GM08714 (cell line): Measurements from ENCODE around the gene GPRC5C.
"Not testable (repeated sequence)": the region's sequence is repeated elsewhere in the genome, so short reads cannot be mapped to it uniquely, and the experiment has no call there.

Experiments used
- H3K4me3 ChIP-seq: fragments of 200-500 bp; sonication (Bioruptor generic); 2 replicates; pipeline ENCODE4 v1.5.1; 2014; ENCODE audit warnings: mild to moderate bottlenecking, low read length, inconsistent platforms
- ZNF274 ChIP-seq: IDR thresholded peaks from 2 replicates; pipeline ENCODE4 v1.6.1; 2012; ENCODE audit warnings: mild to moderate bottlenecking, low read depth, low read length

The GPRC5C gene

DNA sequence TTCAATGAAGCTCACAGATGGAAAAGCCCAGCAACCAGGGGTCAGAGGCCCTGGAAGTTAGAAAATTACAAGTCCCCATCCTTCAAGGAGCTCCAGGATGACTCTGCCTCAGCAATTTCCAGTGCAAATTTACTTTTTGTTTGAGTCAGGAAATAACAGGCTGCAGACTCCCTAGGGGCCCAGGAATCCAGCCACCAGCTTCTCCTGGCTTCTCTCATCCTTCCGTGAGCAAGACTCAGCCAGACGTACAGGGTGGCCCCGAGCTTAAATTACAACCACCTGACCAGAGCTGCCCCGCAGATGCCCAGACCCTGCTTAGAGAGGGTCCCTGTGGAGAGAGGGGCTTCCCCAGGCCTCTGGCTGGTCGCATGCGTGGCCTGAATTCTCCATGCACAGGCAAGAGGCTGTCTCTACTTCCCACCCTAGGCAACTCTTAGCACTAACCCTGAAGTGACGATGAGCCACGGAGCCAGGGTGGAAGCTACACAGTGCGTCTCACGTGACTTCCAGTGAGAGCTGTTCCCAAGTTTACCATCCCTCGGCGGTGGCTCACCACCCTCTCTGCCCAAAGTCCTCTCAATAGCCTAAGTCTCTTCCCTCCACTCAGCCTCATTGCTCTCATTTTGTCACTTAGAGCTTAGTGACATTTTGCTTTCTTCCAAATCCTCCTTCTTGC, 37.5 kb upstream of the GPRC5C start:
- H3K4me3 ChIP-seq, result no peak overlapping the region
- no peak for TF ChIP-seq ZNF274

DNA sequence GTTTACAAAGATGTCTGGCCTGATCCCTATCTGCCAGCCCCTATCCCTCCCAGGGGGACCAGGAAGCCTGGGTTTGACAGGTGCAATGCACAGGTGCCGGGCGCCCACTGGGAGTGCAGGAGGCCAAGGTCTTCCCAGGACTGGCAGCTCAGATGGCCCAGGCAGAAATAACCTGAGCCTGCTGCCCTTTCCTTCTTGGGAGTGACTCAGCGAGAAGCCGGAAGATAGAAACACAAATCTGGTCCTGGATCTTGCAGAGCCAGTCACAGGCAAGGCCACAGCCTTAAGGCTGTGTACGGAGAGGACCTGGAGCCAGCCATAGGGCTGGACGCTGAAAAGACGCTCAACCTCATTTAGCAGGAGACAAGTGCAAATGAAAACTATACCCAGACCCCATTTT, 36.9 kb upstream of the GPRC5C start:
- no peak overlapping the region for H3K4me3 ChIP-seq
- TF ChIP-seq ZNF274, result no peak

DNA sequence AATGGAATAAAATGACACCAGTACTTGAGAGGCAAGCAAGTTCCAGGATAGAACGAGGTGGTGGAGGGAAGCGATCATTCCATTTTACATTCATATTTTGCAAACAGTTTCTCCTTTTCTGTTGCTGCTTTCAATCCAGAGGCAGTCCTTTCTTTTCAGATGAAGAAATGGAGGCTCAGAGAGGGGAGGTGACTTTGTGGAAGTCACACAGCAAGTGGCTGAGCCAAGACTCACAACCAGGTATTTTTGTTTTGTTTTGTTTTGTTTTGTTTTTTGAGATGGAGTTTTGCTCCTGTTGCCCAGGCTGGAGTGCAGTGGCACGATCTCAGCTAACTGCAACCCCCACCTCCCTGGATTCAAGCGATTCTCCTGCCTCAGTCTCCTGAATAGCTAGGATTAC, 35.3 kb upstream of the GPRC5C start:
- no peak for TF ChIP-seq ZNF274
- H3K4me3 ChIP-seq, result no peak overlapping the region

DNA sequence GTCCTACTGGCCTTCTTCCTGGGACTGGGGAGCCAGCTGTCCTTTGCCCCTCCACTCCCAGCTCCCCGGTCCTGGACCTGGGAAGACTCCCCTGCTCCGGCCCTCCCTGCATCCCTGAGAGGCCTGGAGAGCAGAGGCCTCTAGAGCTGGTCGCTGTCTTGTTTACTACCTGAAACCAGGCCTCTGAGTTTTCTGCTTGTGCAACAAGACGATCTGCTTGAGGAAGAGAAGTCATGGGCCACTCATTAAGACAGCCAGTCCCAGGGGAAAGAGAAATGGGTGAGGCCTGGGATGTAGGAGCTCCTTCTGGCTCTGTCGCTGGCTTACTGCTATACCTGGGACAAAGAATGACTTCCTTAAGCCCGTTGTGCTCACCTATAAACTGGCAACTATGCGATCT, 29.8 kb upstream of the GPRC5C start:
- TF ChIP-seq ZNF274, result no peak
- H3K4me3 ChIP-seq, result no peak overlapping the region

DNA sequence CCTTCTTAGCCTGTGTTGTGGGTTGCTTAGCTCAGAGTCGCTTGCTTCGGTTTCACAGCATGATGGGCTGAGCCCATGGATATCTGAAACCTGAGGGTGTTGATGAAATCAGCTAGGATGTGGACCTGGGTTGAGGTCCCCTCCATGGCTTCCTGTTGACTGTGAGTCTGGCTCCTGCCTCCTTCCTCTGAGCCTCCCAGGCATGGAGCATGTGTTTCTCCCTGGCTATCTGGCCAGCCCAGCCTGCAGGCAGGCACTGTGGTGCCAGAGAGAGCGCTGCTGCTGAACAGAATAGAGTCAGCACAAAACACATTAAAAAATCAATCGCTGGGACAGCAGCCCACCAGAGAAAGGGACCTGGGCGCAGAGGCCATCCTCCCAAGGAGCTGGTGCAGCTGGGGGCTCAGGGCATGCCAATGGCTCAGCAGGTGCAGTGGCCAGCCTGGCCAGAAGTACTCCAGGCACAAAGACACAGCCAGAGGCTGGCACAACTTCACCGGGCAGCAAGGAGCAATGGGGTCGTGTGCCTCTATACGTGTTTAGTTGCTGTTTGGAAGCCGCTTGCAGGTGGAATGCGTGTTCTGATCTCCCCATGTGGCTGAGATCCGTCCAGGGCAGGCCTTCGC, 28.3 kb upstream of the GPRC5C start:
- TF ChIP-seq ZNF274, result no peak
- H3K4me3 ChIP-seq, result no peak overlapping the region

DNA sequence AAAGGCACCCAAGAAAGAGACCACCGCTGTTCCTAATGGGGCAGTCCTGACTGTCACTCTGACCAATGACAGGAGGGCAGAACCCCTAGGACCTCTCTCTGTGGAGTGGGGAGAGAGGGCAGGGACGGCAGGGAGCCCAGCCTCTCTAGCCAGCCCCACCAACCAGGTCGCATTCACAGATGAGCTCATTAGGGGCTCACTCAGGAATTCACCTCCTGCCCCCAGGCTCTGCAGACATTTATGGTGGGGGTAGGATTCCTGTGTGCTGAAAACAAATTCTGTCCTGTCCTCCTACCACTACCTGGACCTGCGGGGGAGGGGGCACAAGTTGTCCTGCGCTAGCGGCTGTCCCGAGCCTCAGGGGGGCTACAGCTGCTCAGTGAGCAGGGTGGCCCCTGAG, 27.7 kb upstream of the GPRC5C start:
- TF ChIP-seq ZNF274, result no peak
- H3K4me3 ChIP-seq, result no peak overlapping the region

DNA sequence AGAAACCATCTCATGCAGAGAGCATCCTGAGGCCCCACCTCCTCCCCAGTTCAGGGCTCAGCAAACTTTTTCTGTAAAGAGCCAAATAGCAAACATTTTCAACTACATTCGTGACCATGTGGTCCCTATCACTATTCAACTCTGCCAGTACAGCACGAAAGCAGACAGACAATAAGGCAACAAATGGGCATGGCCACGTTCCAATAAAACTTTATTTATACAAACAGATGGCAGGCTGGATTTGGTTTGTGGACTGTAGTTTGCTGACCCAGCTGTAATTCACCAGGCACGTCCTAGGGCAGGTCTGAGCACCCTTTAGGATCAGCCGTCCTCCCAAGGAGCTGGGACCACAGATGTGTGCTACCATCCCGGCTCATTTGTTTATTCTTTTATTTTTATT, 27.1 kb upstream of the GPRC5C start:
- H3K4me3 ChIP-seq, result no peak overlapping the region
- TF ChIP-seq ZNF274, result no peak

DNA sequence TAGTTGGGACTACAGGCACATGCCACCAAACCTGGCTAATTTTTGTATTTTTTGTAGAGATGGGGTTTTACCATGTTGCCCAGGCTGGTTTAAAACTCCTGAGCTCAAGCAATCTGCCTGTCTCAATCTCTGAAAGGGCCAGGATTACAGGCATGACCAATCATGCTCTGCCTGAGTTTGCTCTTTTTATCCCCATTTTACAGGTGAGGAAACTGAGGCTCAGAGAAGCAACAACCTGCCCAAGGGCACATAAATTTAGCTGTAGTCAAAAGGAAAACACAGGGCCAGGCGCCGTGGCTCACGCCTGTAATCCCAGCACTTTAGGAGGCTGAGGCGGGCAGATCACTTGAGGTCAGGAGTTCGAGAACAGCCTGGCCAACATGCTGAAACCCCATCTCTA, 26.6 kb upstream of the GPRC5C start:
- H3K4me3 ChIP-seq, result not testable (repeated sequence)

DNA sequence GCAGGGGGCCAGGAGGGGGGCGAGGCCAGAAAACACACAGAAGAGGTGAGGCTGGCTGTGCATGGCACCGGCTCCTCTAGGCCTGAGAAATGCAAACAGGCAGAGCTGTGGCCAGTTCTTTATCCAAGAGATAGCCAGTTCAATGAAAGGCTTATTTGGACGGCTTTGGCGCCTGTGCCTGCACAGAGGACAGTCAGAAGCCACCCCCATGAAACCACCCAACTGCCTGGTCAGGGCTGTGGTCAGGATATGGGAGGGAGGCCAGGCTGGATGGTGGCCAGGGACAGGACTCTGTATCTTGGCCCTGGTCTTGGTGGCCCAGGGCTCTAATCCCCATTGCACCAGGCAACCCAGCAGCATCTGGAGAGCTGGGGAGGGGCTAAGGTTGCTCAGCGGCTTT, 24.5 kb upstream of the GPRC5C start:
- TF ChIP-seq ZNF274, result no peak
- H3K4me3 ChIP-seq, result no peak overlapping the region

DNA sequence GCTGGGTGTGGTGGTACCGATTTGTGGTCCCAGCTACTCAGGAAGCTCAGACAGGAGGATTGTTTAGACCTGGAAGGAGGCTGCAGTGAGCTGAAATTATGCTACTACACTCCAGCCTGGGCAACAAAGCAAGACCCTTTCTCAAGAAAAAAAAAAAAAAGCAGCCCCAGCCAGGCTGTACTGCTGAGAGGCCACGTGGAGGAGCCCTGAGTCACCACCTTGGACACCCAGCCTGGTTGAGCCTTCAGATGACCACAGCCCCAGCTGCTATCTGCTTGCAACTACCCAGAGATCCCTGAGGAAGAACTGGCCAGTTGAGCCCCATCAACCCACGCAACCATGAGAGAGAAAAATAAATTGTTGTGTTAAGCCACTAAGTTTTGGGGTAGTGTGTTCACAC, 23.6 kb upstream of the GPRC5C start:
- TF ChIP-seq ZNF274, result no peak

DNA sequence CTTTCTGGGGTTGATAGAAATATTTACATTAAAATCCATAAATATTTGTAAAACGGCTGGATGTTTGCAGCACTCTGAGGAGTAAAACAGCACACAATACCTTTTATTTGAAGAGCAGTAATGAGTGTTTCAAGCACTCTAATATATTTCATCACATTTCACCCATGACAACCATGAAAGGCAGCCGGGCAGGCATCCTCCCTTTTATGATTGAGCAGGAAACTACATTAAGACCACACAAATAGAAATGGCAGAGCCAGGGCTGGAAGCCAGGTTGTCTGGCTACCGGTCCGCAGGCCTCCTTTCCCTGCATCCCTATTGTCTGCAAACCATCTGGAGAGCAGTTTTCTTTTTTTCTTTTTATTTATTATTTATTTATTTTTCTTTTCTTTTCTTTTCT, 23.1 kb upstream of the GPRC5C start:
- no peak for TF ChIP-seq ZNF274

More for the DNA sequence above, 23.6 kb upstream of the GPRC5C start:
- no peak overlapping the region for H3K4me3 ChIP-seq

DNA sequence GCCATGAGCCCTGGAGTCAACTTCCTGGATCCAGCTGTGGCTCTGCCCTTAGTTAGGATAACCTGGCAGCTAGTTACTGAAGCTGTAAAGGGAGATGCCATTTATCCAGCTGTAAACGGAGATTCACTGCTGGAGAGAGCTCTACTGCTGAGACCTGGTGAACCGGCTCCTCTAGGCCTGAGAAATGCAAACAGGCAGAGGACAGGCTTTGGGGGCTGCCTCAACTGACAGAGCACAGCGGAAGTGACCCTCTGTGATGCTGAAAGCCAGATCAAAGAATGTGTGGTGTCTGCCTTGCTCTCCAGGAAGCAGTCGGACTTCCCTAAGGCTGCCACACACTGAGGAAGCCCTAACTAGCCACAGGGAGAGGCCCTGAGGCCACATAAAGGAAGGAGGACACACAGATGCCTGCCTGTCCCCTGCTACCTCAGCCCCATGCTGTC, 21.9 kb upstream of the GPRC5C start:
- no peak for TF ChIP-seq ZNF274
- H3K4me3 ChIP-seq, result no peak overlapping the region

More for the DNA sequence above, 23.1 kb upstream of the GPRC5C start:
- no peak overlapping the region for H3K4me3 ChIP-seq

DNA sequence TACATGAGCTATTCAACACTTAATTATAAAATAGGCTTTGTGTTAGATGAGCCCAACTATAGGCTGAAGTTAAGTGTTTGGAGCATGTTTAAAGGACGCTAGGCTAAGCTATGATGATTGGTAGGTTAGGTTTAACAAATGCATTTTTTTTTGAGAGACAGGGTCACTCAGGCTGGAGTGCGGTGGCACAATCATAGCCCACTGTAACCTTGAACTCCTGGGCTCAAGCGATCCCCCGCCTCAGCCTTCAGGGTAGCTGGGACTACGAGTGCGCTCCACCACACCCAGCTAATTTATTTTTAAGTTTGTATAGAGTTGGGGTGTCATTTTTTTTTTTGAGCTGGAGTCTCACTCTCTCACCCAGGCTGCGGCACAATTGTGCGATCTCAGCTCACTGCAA, 19.3 kb upstream of the GPRC5C start:
- no peak for TF ChIP-seq ZNF274
- H3K4me3 ChIP-seq, result no peak overlapping the region

DNA sequence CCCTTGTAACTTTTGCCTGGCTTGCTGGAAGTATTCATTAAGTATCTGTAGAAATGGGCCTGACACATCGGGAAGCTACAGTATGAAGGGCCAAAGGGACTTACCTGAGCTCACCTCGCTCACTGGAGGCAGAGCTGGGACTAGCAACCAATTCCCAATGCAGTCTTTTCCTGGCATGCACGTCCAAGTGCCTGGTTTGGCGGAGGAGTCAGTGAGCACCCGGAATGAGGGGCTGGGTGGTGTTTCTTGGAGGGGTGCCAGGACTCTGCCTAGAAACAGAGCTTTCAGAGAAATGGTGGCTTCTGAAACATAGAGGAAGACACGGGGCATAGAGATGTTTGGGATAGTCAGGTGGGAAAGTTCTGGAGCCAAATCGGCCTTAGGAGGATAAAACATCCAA, 18.4 kb upstream of the GPRC5C start:
- no peak for TF ChIP-seq ZNF274
- no peak overlapping the region for H3K4me3 ChIP-seq

DNA sequence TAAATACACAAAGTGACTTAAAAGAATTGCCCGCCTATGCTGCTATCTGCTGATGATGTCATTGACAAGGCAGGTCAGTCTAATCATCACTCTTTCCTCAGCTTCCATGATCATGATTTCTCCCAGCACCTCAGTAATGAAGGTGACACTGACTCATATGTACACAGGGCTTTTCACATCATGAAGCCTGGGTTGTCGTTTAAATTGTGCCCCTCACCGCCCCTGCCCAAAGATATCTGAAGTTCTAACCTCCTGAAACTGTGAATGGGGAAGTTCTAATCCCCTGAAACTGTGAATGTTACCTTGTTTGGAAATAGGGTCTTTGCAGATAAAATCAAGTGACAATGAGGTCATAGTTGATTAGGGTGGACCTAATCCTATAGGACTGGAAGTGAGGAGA, 17.4 kb upstream of the GPRC5C start:
- no peak overlapping the region for H3K4me3 ChIP-seq
- no peak for TF ChIP-seq ZNF274
